K562 (cell line): ENCODE measurements around the gene PLEKHG5. TPM values are rescaled to one million over a fixed set of nuclear protein-coding genes. Genes with fewer than 3 reads are reported as not detected.

Experiments used
- ATAC-seq: fragments of 200-7000 bp; cut with Tn5 transposase; 3 replicates; pipeline ENCODE4 v1.9.1; 2020; ENCODE audit warnings: moderate library complexity
- BruUV-seq: library from RNA; stranded (reverse); fragments of 400-500 nt; replicated peaks from 2 replicates; lab custom pipeline; 2021; lab: Mats Ljungman, UMichigan
- CTCF ChIA-PET: fragments of 300-600 bp; formaldehyde crosslinking; extraction: SDS; loops from one replicate; lab custom pipeline; 2021; ENCODE audit warnings: low intra/inter-chr PET ratio; lab: Yijun Ruan, JAX
- POLR2A ChIA-PET: fragments of 300-600, 350-650 bp; sonication (Branson Sonifier 250); formaldehyde crosslinking; extraction: SDS; loops from one replicate; lab custom pipeline; 2021; ENCODE audit warnings: antibody characterized with exemption, inconsistent platforms; lab: Yijun Ruan, JAX
- DNase-seq, 4 experiments: peaks; one replicate each; pipeline versions ENCODE4 v3.0.0 to v3.0.0-alpha.2; 2011 to 2018; ENCODE audit warnings: low spot score in 3 of 4, mixed read lengths in 3 of 4; ENCODE audit errors: extremely low read depth in 1 of 4
- FAIRE-seq: peaks from 2 replicates; lab custom pipeline; 2011; peaks lifted over from hg19 to GRCh38; lab: Jason Lieb, UNC
- H2AFZ ChIP-seq: 2 replicates; pipeline ENCODE4 v1.6.0; 2011; ENCODE audit warnings: low read depth, low read length, control low read depth, inconsistent platforms
- H3K27ac ChIP-seq: fragments of 200-600 bp; 3 replicates; pipeline ENCODE4 v1.8.0; 2011; ENCODE audit warnings: low read depth, mild to moderate bottlenecking, control low read depth, inconsistent platforms, low read length, moderate library complexity, mixed read lengths; ENCODE audit errors: extremely low read depth
- H3K27me3 ChIP-seq, 2 experiments: fragments of 300-600 bp in 1 of 2; 2 replicates in 1 of 2; 3 replicates in 1 of 2; pipeline versions ENCODE4 v1.6.0 to v1.8.0; 2011; ENCODE audit warnings: inconsistent platforms in 2 of 2, low read length in 2 of 2, mild to moderate bottlenecking in 1 of 2, mixed read lengths in 1 of 2, moderate library complexity in 1 of 2; ENCODE audit not compliant: control insufficient read depth in 2 of 2, insufficient read depth in 2 of 2
- H3K36me3 ChIP-seq: fragments of 300-600 bp; 3 replicates; pipeline ENCODE4 v1.8.0; 2011; ENCODE audit warnings: mild to moderate bottlenecking, low read length, inconsistent platforms; ENCODE audit not compliant: control insufficient read depth, insufficient read depth
- H3K4me1 ChIP-seq, 2 experiments: fragments of 200-600 bp in 1 of 2; replicated peaks in 1 of 2; 2 replicates in 1 of 2; 3 replicates in 1 of 2; pipeline versions ENCODE4 v1.5.1 to v1.8.0; 2011; ENCODE audit warnings: inconsistent platforms in 2 of 2, low read length in 2 of 2, mild to moderate bottlenecking in 1 of 2, mixed read lengths in 1 of 2, moderate library complexity in 1 of 2; ENCODE audit not compliant: control insufficient read depth in 2 of 2, insufficient read depth in 2 of 2
- H3K4me2 ChIP-seq: 2 replicates; pipeline ENCODE4 v1.6.1; 2011; ENCODE audit warnings: low read length, control low read depth, inconsistent platforms, mixed read lengths; ENCODE audit not compliant: insufficient read depth
- H3K4me3 ChIP-seq: fragments of 200-600 bp; sonication (generic), shearing (Covaris generic); 2 replicates; pipeline ENCODE4 v1.5.1; 2016; ENCODE audit warnings: control low read depth, inconsistent platforms
- H3K79me2 ChIP-seq: fragments of 200-600 bp; 3 replicates; pipeline ENCODE4 v1.8.0; 2011; ENCODE audit warnings: low read length, inconsistent platforms; ENCODE audit not compliant: control insufficient read depth, insufficient read depth
- H3K9ac ChIP-seq, 2 experiments: 2 replicates each; pipeline versions ENCODE4 v1.6.0 to v1.6.1; 2011; ENCODE audit warnings: low read depth in 2 of 2, low read length in 2 of 2, control low read depth in 1 of 2, inconsistent platforms in 1 of 2, mild to moderate bottlenecking in 1 of 2, mixed read lengths in 1 of 2; ENCODE audit not compliant: insufficient read depth in 1 of 2
- H3K9me1 ChIP-seq: one replicate; pipeline ENCODE4 v1.6.0; 2011; ENCODE audit warnings: inconsistent platforms, mild to moderate bottlenecking, low read length, moderate library complexity; ENCODE audit not compliant: control insufficient read depth, insufficient read depth
- H3K9me3 ChIP-seq: replicated peaks from 2 replicates; pipeline ENCODE4 v1.5.1; 2011; ENCODE audit warnings: low read depth, low read length, inconsistent platforms; ENCODE audit not compliant: control insufficient read depth, insufficient read depth
- H4K20me1 ChIP-seq: replicated peaks from 2 replicates; pipeline ENCODE4 v1.6.1; 2011; ENCODE audit warnings: low read length, inconsistent platforms, mixed read lengths; ENCODE audit not compliant: control insufficient read depth, insufficient read depth
- EP400 ChIP-seq: fragments of 450-650 bp; IDR thresholded peaks from 2 replicates; pipeline ENCODE4 v1.6.1; 2017; ENCODE audit warnings: antibody characterized with exemption, mild to moderate bottlenecking, moderate library complexity
- FOSL1 ChIP-seq: fragments of 200-800 bp; sonication (Bioruptor generic); conservative IDR thresholded peaks from 2 replicates; pipeline ENCODE4 v1.6.1; 2016; ENCODE audit warnings: missing genetic modification characterization, missing compliant biosample characterization
- HNRNPLL ChIP-seq: fragments of 200-400 bp; formaldehyde crosslinking; IDR thresholded peaks from 2 replicates; pipeline ENCODE4 v1.6.1; 2017; ENCODE audit warnings: low read length, low read depth, mild to moderate bottlenecking; ENCODE audit not compliant: poor library complexity, severe bottlenecking
- IRF2 ChIP-seq: sonication (generic); formaldehyde crosslinking; IDR thresholded peaks from 2 replicates; pipeline ENCODE4 v1.8.1; 2022; ENCODE audit warnings: mild to moderate bottlenecking, missing genetic modification reagents
- KDM1A ChIP-seq, 2 experiments: fragments of 450-650 bp; IDR thresholded peaks; 2 replicates each; pipeline ENCODE4 v1.6.1; 2016; ENCODE audit warnings: mild to moderate bottlenecking in 2 of 2
- LARP7 ChIP-seq: fragments of 450-650 bp; IDR thresholded peaks from 2 replicates; pipeline ENCODE4 v1.6.1; 2016
- RBM22 ChIP-seq: fragments of 200-400 bp; formaldehyde crosslinking; IDR thresholded peaks from 2 replicates; pipeline ENCODE4 v1.6.1; 2018; ENCODE audit warnings: low read length, low read depth; ENCODE audit not compliant: poor library complexity, severe bottlenecking
- RBM25 ChIP-seq: fragments of 200-400 bp; formaldehyde crosslinking; IDR thresholded peaks from 2 replicates; pipeline ENCODE4 v1.6.1; 2018; ENCODE audit warnings: low read length, low read depth, moderate library complexity; ENCODE audit not compliant: severe bottlenecking
- SMAD3 ChIP-seq: fragments of 450-650 bp; formaldehyde crosslinking; conservative IDR thresholded peaks from 2 replicates; pipeline ENCODE4 v1.4.0; 2020; ENCODE audit warnings: mild to moderate bottlenecking
- ZNF263 ChIP-seq: sonication (generic); formaldehyde crosslinking; IDR thresholded peaks from 2 replicates; pipeline ENCODE4 v1.8.0; 2022; ENCODE audit warnings: mild to moderate bottlenecking, missing genetic modification reagents, borderline replicate concordance
- ZNF41 ChIP-seq: fragments of 250-450 bp; sonication (Bioruptor Pico); conservative IDR thresholded peaks from 2 replicates; pipeline ENCODE4 v1.4.0; 2020; ENCODE audit warnings: mild to moderate bottlenecking
- ZNF436 ChIP-seq: fragments of 250-450, 450-650 bp; sonication (Bioruptor Pico); formaldehyde crosslinking; IDR thresholded peaks from 2 replicates; pipeline ENCODE4 v1.7.0; 2020; ENCODE audit warnings: mild to moderate bottlenecking
- WGBS: fragments of 100-300 bp; shearing (Covaris generic); methylation state at CpG from one replicate; pipeline ENCODE4 v1.1.6; 2016; ENCODE audit warnings: low coverage, mixed read lengths; ENCODE audit not compliant: insufficient coverage; ENCODE audit errors: missing lambda C conversion rate; 5-methylcytosine and 5-hydroxymethylcytosine counted together
- in situ Hi-C: fragments of 300-500 bp; cut with MboI; formaldehyde crosslinking; loops from 4 replicates; pipeline ENCODE4 v1.15.0; 2018; ENCODE audit warnings: inconsistent platforms, mixed read lengths
- intact Hi-C: fragments of 100-400 bp; cut with micrococcal nuclease; formaldehyde crosslinking; loops from 2 replicates; pipeline ENCODE4 v1.14.2; 2022
- polyA plus RNA-seq, 8 experiments: library from polyadenylated mRNA; depleted of rRNA in 4 of 8; stranded (reverse) in 5 of 8; unstranded in 3 of 8; fragments of >200 nt; fragmentation: Nextera tagmentation in 2 of 8; fragmentation: Illumina TruSeq in 1 of 8; extraction: Ambion mirVana in 2 of 8; extraction: Trizol in 1 of 8; gene quantifications; 2 replicates each; pipeline versions ENCODE4 v1.2.1 to v1.2.3, GENCODE V29; 2011 to 2014; ENCODE audit warnings: inconsistent platforms in 1 of 8, missing spikeins in 1 of 8
- total RNA-seq, 7 experiments: library from RNA; depleted of rRNA in 6 of 7; stranded (reverse); fragments of >200 nt in 6 of 7; fragmentation: Illumina TruSeq in 2 of 7; extraction: Trizol in 2 of 7; gene quantifications; 2 replicates each; pipeline versions ENCODE4 v1.2.1 to v1.2.3, GENCODE V29; 2011 to 2021; ENCODE audit warnings: low replicate concordance in 1 of 7
- TF ChIP-seq, protein P1 (sequence below): fragments of 250-450 bp; sonication (Bioruptor Pico); IDR thresholded peaks from 2 replicates; pipeline ENCODE4 v1.9.0; 2021; ENCODE audit warnings: mild to moderate bottlenecking

PLEKHG5 gene
- total and polyA plus RNA-seq, 9 of the 15 experiments (the other 6 are each of a cell fraction or from before 2014, with no cell fraction given): 0.04 to 0.29 (median 0.09) TPM; not detected in 3

DNA sequence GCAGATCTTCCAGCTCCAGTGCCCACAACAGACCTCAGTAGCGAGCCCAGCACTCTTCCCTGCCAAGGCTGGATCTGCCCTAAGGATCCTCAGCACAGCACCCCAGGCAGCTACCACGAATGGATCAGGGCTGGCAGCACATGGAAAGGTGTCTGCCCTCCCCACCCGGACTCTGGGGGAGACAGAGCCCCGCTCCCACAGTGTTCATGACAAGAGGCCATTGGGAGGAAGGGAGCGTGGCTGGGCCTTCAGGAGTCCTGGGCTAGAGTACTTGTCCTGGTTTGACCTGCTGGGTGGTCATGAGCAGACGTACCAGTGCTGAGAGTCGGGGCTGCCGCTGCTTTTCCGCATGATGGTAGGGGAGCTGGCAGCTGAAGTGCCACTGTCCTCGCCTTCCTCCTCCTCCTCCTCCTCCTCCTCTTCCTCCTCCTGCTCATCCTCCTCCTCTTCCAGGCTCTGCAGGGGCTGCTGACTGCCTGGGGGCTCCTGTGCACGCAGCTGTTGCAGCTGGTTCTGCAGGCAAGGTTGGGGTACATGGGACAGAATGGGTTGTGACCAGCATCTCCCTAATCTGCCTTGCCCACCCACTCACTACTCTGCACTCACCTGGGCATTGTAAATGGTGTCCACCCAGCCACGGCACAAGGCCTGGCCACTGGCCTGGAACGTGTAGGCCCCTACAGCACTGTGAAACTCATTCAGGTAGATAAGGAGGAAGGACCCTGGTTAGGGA lies 22.6 kb downstream of the PLEKHG5 start:
- H3K4me3 ChIP-seq: no peak overlapping the region
- ATAC-seq (no peak), FAIRE-seq (no peak), DNase-seq (no peak)
- H3K4me1 ChIP-seq: peaks cover 10 to 73% of the 10 kb centered on the region in 2 experiments; a peak in 4 of 5 replicates
- in situ Hi-C loops (no loop called here), intact Hi-C loops (no loop called here)
- peaks cover 66 to 97% of the 10 kb centered on the region in 2 experiments for H3K27me3 ChIP-seq
- ChIA-PET POLR2A (interaction anchor here (0.5 to 1.1 kb wide), 2 partner anchors 9 to 760 kb away, joined by 3 read pairs; no protein-coding TSS in a partner anchor), CTCF (no interaction called here)
- peak overlapping the region in 1 of 2 experiments; percentile 45; a peak in 1 of 4 replicates for H3K9ac ChIP-seq
- no peaks in the 10 kb centered on the region for H3K36me3 ChIP-seq
- no peak overlapping the region for H3K4me2 ChIP-seq
- H3K79me2 ChIP-seq: no peaks in the 10 kb centered on the region
- no peak overlapping the region for H3K27ac ChIP-seq
- H4K20me1 ChIP-seq: peaks cover 52% of the 10 kb centered on the region
- H2AFZ ChIP-seq: no peak overlapping the region
- no peaks in the 10 kb centered on the region for H3K9me3 ChIP-seq
- no peak for TF ChIP-seq ZNF436 (CRISPR knock-in tag)
- no peak for TF ChIP-seq ZNF41 (CRISPR knock-in tag)
- TF ChIP-seq, protein P1, sequence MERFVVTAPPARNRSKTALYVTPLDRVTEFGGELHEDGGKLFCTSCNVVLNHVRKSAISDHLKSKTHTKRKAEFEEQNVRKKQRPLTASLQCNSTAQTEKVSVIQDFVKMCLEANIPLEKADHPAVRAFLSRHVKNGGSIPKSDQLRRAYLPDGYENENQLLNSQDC (CRISPR knock-in tag): no peak
- TF ChIP-seq RBM22: no peak
- no peak for TF ChIP-seq FOSL1 (tag)
- TF ChIP-seq HNRNPLL: no peak
- TF ChIP-seq RBM25: no peak
- TF ChIP-seq IRF2 (CRISPR knock-in tag): 0 out of 2 replicates have a peak, but pooled peaks have one; percentile 40
- no peak for TF ChIP-seq SMAD3 (CRISPR knock-in tag)
- TF ChIP-seq KDM1A (IDR thresholded peaks at IDR 0.05): no peak
- no peak for TF ChIP-seq LARP7
- TF ChIP-seq EP400: no peak
- TF ChIP-seq ZNF263 (CRISPR knock-in tag): peak; percentile 47
- 13% methylated on average over 13 of the region's 13 CpGs for WGBS
- BruUV-seq: no TSS peak
- H3K9me1 ChIP-seq: peaks cover 2% of the 10 kb centered on the region
